SK-N-SH treated with all-trans-retinoic acid at 6 μM for 48 hours (cell line): Measurements from ENCODE around the gene BCKDHA.

ENCODE experiments used
- POU6F1 ChIP-seq: fragments of 250-450 bp; sonication (Bioruptor Pico); IDR thresholded peaks from 2 replicates; pipeline ENCODE4 v1.8.0; 2021; ENCODE audit warnings: low read depth, mild to moderate bottlenecking, moderate library complexity, borderline replicate concordance
- ZFP30 ChIP-seq: fragments of 450-650 bp; formaldehyde crosslinking; IDR thresholded peaks from 2 replicates; pipeline ENCODE4 v1.5.0; 2022; ENCODE audit warnings: mild to moderate bottlenecking, moderate library complexity
- ZNF70 ChIP-seq: fragments of 450-650 bp; formaldehyde crosslinking; IDR thresholded peaks from 2 replicates; pipeline ENCODE4 v1.5.0; 2020; ENCODE audit warnings: mild to moderate bottlenecking, moderate library complexity

- TF ChIP-seq POU6F1 (CRISPR knock-in tag) (no peak), ZNF70 (CRISPR knock-in tag) (no peak), ZFP30 (CRISPR knock-in tag) (no peak)
Measured at GRCh38 chr19:41426952-41427646, 29.5 kb downstream of the BCKDHA start, which contains the start of gene B3GNT8.
